Globus pallidus (tissue), 1 donor: ENCODE results near the gene TGFB3.
A peak's percentile ranks its signal among the peaks of the same experiment; 100 is the strongest.
"Not testable (repeated sequence)": the region's sequence is repeated elsewhere in the genome, so short reads cannot be mapped to it uniquely, and the experiment has no call there.

Source experiments
- DNase-seq: peaks from one replicate; pipeline ENCODE4 v3.0.0-alpha.2; 2015; ENCODE audit warnings: low spot score

TGFB3 gene

DNA sequence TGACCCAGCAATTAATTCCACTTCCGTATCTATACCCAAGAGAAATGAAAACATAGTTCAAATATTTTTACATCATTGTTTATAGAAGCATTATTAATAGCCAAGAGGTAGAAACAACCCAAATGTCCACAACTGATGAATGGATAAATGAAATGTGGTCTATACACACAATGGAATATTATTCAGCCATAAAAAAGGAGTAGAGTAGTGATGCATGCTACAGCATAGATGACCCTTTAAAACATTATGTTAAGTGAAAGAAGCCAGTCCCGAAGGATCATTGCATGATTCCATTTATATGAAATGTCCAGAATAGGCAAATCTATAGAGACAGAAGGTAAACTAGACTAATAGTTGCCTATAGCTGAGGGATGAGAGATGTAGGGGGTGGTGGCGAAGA, 29.3 kb downstream of the TGFB3 start:
- no peak for DNase-seq

DNA sequence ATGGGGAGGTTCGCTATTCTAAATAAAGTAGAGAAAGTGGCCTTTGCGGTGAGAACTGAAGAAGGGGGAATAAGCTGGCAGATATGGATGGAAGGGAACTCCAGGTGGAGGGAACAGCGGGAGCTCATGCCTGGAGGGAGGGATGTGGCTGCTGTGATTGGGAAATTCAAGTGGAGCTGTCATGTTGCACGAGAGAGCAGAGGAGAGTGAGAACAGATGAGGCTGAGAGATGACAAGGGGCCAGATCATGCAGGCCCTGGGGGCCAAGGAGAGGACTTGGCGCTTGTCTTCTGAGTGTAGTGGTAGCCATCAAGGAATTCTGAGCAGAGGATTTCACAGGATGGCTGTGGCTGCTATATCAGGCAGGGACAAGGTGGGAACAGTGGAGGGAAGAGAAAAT, 35.0 kb downstream of the TGFB3 start:
- DNase-seq, result no peak

DNA sequence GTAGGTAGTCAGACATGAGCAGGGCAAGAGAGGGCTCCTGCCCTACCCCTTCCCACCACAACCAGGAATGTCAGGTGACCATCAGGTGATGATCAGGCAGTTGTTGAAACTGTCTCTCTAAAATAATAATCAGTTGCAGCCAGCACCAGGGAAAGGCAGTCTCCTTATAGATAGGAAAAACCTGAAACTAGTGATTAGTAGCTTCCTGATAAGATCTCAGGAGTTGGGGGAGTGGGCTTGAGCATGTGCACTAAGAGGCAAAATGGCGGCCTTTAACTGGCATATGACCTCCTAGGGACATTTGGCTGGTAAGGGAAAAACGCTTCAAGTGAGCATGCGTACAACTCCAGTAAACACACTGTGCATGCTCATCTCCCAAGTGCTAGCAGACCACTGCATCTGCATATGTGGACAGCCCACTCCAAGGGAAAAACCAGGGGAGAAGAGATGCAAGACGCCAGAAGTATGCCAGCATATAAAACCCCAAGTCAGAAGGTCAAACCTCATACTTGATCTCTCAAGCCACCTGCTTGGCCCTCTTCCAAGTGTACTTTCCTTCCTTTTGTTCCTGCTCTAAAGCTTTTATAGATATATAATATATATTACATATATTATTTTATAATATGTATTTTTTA, 37.1 kb downstream of the TGFB3 start:
- DNase-seq, result no peak

DNA sequence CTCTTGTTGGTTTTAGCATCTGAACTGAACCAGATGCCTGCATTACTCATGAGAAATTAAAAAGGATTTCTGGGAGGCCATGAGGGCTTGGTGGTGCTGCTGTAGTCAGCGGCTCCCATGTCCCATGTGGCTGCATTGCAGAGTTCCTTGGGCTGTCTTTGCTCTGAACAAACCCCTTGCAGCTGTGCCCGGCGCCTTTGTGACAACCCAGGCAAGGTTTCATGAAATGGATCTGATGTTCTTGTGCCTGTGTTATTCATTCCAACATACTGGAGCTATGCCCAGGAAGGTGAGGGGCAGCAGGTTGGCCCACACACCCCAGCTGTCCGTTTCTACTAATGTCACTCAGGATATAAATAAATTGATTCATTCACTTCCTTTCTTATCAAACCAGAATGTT, 40.8 kb downstream of the TGFB3 start:
- no peak for DNase-seq

DNA sequence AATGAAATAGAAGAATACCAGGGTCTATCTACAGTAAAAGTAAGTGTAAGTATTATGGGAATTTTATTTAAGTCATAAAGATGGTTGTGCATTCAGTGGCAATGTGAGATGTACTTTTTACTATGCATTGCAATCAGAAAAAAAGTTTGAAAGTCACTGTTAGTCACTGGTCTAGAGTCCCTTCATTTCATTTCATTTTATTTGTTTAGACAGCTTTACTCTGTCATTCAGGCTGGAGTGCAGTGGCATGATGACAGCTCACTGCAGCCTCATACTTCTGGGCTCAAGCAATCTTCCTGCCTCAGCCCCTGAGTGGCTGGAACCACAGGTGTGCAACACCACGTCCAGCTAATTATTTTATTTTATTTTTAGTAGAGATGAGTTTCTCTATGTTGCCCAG, 42.6 kb downstream of the TGFB3 start:
- DNase-seq, result no peak

DNA sequence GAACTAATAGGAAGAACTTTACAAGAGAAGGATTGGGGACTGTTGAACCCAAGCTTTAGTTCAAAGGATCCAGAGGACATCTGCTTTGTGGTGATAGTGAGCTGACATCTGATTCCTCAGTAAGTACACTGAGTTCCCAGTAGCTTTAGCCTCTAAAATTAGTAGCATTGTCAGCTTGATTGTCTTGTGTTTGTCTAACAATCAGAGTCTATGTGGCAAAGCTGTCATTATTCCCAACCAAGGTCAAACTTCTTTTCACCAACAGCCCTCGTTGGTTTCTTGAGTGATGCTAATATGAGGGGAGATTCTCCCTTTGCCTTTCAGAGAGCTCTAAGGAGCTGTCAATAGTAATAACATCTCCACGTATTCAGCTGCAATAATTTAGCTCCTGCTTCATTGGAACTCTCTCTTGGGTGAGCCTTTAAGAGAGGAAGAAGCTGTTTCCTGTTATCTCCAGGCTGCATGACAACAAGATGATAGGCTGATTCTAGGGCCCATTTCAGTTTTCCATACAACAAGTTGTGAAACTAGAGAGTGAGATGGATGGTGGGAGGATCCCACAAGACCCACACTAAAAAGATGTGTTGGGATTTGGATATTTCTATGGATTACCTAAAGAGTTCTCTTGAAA, 46.7 kb downstream of the TGFB3 start:
- DNase-seq, result peak; percentile 82

DNA sequence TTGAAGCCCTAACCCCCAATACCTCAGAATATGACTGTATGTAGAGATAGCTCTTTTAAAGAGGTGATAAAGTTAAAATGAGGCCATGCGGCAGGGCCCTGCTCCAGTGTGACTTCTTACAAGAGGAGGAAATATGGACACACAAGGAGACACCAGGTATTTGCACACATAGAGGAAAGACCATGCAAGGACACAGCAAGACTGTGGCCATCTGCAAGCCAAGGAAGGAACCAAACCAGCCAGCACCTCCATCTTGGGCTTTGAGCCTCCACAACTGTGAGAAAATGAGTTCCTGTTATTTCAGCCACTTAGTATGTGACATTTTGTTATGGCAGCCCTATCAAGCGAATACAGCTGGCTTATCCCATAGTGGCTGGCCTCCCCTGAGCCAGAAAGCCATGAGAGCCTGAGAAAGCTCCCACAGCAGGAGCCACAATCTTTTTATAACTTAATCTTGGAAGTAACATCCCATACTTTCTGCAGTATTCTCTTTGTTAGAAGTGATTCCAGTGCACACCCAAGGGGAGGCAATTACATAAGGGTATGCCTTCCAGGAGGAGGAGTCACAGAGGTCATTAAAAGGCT, 48.0 kb downstream of the TGFB3 start:
- no peak for DNase-seq

DNA sequence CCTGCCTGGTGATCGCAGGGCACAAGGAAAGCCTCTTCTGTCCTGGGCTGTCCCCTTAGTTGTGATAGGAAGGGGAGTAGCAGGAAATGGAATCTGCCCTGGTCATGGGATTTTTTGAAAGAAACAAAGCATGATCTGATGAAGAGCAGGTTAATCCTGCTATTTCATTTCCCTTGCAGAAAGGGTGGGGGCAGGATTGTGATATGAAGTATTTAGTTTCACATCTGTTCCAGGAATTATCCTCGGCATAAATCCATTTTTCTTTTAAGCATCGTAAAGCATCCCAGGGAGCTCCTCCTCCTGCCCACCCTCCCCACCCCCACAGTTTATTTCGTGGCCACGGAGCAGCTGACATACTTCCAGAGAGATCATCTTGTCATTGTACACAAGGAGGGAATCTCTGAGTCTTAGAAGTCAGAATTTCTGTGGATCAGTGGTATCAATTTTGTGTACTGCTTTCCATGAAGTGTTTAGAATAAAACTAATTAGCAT, 53.1 kb downstream of the TGFB3 start:
- DNase-seq, result no peak

DNA sequence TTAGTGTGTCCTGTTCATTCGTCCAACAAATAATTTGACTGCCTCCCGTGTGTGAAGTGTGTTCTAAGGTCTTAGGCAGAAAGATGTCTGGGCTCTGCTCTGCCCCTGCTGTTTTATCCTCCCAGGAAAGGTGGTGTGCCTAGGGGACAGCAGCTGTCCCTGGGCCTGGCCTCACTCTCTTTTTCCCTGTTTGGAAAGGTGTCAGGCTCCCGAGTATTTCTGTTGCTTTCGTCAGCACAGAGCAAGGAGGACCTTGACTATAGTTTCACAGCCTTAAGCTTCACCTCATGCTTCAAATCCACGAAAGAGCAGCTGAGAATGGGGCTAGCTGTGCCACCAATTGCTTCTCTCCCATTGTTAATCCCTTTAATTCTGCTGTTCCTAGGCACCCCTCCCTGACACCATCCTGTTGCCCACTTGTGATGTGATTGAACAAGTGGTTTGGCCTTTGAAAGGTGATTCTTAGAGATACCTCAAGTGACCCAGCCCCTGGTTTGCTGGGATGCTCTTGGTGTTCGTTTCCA, 54.2 kb downstream of the TGFB3 start:
- DNase-seq, result no peak

DNA sequence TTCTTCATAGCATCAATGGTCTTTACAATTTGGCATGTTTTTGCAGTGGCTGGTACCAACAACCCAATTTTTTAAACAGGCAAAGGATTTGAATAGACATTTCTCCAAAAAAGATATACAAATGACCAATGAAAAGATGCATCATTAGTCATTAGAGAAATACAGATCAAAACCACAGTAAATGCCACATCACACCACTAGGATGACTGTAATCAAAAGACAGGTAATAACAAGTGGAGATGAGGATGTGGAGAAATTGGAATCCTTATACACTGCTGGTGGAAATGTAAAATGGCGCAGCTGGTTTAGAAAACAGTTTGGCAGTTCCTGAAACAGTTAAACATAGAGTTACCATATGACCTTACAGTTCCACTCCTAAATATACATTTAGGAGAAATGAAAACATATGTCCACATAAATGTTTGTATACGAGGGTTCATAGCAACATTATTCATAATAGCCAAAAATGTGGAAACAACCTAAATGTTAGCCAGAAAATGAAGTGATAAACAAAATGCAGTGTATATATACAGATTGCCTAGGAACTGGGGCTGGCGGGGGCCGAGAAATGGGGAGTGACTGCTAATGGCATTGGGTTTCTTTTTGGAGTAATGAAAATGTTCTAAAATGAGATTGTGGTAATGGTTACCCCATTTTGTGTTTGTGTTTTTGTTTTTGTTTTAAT, 55.2 kb downstream of the TGFB3 start:
- no peak for DNase-seq

DNA sequence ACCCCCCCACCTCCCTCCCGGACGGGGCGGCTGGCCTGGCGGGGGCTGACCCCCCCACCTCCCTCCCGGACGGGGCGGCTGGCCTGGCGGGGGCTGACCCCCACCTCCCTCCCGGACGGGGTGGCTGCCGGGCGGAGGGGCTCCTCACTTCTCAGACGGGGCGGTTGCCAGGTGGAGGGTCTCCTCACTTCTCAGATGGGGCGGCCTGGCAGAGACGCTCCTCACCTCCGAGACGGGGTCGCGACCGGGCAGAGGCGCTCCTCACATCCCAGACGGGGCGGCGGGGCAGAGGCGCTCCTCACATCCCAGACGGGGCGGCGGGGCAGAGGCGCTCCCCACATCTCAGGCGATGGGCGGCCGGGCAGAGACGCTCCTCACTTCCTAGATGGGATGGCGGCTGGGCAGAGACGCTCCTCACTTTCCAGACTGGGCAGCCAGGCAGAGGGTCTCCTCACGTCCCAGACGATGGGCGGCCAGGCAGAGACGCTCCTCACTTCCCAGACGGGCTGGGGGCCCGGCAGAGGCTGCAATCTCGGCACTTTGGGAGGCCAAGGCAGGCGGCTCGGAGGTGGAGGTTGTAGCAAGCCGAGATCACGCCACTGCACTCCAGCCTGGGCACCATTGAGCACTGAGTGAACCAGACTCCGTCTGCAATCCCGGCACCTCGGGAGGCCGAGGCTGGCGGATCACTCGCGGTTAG, 56.5 kb downstream of the TGFB3 start:
- DNase-seq, result not testable (repeated sequence)

DNA sequence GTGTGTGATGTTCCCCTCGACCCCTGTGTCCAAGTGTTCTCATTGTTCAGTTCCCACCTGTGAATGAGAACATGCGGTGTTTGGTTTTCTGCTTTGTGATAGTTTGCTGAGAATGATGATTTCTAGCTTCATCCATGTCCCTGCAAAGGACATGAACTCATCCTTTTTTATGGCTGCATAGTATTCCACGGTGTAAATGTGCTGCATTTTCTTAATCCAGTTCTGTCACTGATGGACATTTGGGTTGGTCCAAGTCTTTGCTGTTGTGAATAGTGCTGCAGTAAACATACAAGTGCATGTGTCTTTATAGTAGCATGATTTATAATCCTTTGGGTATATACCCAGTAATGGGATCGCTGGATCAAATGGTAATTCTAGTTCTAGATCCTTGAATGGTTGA, 61.4 kb downstream of the TGFB3 start:
- not testable (repeated sequence) for DNase-seq

DNA sequence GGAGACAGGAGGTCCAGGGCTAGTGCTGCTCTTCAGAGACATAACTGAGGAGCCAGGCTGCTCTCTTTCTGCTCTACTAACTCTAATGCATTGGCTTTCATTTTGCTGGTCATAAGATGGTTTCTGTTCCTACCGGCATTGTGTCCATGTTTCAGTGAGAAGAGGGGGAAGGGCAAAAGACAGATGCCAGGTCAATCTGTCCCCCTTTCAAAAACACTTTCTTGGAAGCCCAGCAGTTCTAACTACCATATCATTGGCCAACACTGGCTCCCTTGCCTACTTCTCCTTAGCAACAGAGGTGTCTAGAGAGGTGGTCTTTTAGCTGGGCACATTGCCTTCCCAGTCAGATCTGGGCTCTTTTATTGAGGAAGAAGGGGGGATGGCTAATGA, 63.9 kb downstream of the TGFB3 start:
- DNase-seq, result no peak

DNA sequence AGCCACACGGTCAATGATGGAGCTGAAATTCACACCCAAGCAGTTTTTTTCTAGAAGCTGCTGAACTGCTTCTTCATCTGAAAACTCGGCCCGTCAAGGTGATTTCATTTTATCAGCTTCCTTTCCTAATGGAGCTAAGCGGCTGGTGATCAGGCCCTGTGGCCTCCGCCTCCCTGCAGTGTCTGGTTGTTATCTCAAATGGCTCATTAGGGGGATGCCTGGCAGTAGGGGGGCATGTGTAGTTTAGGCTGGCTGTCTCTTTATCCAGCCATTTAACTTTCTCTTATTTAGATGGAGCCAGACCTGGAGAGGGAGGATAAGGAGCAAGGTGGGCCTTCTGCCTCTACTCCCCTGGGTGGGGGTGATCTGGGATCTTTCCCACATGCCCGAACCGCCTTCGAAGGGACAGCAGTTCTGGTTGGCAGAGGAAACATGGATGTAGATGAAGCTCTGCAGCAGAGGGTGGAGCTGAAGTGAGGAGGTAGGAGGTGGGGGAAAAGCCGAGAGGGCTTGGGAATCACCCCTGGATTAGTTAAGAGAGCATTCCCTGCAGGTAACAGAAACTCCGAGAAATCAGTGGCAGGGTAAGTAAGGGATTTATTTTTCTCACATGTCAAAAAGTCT, 64.4 kb downstream of the TGFB3 start:
- no peak for DNase-seq

DNA sequence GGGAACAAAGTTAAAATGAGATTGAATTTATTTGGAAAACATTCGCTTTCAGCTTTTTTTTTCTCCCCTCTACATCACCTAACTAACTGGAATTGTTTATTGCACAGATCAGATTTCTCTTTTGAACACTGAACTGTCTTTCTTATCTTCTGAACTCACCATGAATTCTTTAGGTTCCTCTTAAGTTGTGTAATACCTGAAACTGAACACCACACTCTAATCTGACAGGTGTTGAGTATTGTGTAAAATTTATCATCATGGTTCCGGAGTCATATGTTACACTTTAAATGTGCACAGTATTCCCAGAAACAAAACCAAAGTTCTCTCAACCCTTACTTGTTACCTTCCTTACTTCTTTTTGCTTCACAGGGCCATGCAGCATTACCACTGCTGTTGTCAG, 66.8 kb downstream of the TGFB3 start:
- DNase-seq, result no peak

DNA sequence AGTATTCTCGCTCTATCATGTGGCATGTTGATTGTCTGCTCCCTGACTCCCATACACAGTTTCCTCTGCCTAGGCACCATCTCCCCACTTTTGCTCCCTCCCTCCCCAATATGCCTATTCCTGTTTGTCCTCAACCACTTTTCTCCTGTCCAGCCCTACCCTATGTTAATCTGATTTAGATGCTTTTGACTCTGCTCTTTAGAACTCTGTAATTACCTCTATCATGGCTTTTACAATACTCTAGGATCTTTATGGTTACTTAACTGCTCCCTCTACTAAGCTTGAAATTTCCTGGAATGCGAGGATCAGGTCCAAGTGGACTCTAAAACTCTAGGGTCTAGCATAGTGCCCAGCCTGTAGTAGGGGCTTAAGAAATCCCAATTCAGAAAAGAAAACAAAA, 68.6 kb downstream of the TGFB3 start:
- no peak for DNase-seq

DNA sequence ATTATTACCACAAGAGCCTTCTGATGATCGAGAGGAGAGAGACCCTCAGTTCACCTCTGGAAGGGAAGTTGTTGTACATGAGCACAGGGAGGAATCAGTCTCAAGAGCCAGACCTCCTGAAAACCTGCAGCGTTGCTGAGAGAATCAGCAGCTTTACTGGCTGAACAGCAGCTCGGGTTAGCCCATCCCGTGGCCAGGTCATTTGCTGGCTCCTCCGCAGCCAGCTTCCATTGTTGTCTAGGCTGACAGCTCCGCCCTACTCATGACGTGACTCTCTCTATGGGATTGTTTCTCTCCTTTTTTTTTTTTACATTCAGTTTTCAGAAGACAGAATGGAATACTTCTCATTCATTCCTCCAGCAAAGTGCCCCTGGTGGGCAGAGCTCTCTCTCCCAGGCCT, 69.9 kb downstream of the TGFB3 start:
- peak; percentile 85 for DNase-seq

DNA sequence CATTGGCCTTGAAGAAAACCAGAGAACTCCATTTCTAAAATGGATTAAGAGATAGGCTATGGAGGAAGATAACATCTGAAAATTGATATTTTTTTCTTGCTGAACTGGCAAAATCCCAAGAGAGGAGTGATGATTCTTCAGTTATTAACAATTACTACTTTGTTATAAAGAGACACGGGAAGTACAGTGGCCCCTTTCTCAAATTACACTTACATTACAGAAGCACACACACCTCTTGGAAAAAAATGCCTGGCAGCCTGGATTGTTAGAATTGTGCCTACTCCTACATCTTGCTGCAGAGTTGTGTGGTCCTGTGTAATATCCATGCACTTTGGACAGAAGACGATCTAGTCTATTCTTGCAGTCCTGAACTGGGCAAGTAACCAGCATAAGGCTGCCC, 71.7 kb downstream of the TGFB3 start:
- no peak for DNase-seq

DNA sequence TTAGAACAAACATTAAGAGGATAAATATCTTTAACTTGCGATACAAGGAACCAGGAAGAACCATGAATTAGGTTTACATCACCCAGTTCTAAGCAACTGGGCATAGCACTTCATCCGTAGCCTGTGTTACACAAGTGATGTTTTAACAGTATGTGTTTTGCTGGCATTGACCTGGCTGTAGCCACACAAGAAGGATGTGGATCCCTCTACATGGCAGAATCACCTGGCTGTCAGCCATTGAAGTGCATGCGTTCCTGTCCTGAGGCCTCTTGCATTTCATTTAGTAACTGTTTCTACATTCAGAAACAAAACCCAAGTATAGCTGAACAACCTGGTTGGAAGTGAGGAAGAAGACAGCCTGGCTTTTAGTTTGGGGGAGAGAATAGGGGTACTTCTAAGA, 72.2 kb downstream of the TGFB3 start:
- DNase-seq, result no peak
